ENCODE results near the gene ZDHHC14.

Gene ZDHHC14

GRCh38 chr6:157527471-157527907, 146.5 kb downstream of the ZDHHC14 start:
- no peak overlapping the region for H2AFZ ChIP-seq (ENCODE audit: low read length, unreplicated experiment)
- no peaks in the 10 kb centered on the region for H3K79me2 ChIP-seq (ENCODE audit: control insufficient read depth, insufficient read depth, low read length, unreplicated experiment)
- no peaks in the 10 kb centered on the region for H3K36me3 ChIP-seq (ENCODE audit: insufficient read depth, low read length)
- no peaks in the 10 kb centered on the region for H3K27me3 ChIP-seq (ENCODE audit: insufficient read depth, low read length)
- peaks cover 21% of the 10 kb centered on the region for H3K4me1 ChIP-seq (ENCODE audit: control insufficient read depth, insufficient read depth, low read length, unreplicated experiment)
- no peak overlapping the region for H3K4me3 ChIP-seq (ENCODE audit: low read depth, low read length)
- no peak overlapping the region for H3K27ac ChIP-seq (ENCODE audit: low read depth, low read length)

GRCh38 chr6:157528931-157529653, 148.1 kb downstream of the ZDHHC14 start:
- H3K79me2 ChIP-seq (ENCODE audit: control insufficient read depth, insufficient read depth, low read length, unreplicated experiment), result no peaks in the 10 kb centered on the region
- peaks cover 21% of the 10 kb centered on the region for H3K4me1 ChIP-seq (ENCODE audit: control insufficient read depth, insufficient read depth, low read length, unreplicated experiment)
- H3K36me3 ChIP-seq (ENCODE audit: insufficient read depth, low read length), result no peaks in the 10 kb centered on the region
- no peaks in the 10 kb centered on the region for H3K27me3 ChIP-seq (ENCODE audit: insufficient read depth, low read length)
- no peak overlapping the region for H2AFZ ChIP-seq (ENCODE audit: low read length, unreplicated experiment)
- no peak overlapping the region for H3K4me3 ChIP-seq (ENCODE audit: low read depth, low read length)
- no peak overlapping the region for H3K27ac ChIP-seq (ENCODE audit: low read depth, low read length)

- Histone ChIP-seq H2AFZ (ENCODE audit: low read length, unreplicated experiment) (no peak overlapping the region), H3K4me1 (ENCODE audit: control insufficient read depth, insufficient read depth, low read length, unreplicated experiment) (peaks cover 22% of the 10 kb centered on the region), H3K27ac (ENCODE audit: low read depth, low read length) (no peak overlapping the region), H3K27me3 (ENCODE audit: insufficient read depth, low read length) (no peaks in the 10 kb centered on the region), H3K4me3 (ENCODE audit: low read depth, low read length) (no peak overlapping the region), H3K36me3 (ENCODE audit: insufficient read depth, low read length) (no peaks in the 10 kb centered on the region), H3K79me2 (ENCODE audit: control insufficient read depth, insufficient read depth, low read length, unreplicated experiment) (no peaks in the 10 kb centered on the region)
Observed at GRCh38 chr6:157529654-157530039, 148.7 kb downstream of the ZDHHC14 start.

GRCh38 chr6:157530126-157530525, 149.1 kb downstream of the ZDHHC14 start:
- H3K4me3 ChIP-seq (ENCODE audit: low read depth, low read length), result no peak overlapping the region
- no peaks in the 10 kb centered on the region for H3K27me3 ChIP-seq (ENCODE audit: insufficient read depth, low read length)
- no peak overlapping the region for H3K27ac ChIP-seq (ENCODE audit: low read depth, low read length)
- H3K79me2 ChIP-seq (ENCODE audit: control insufficient read depth, insufficient read depth, low read length, unreplicated experiment), result no peaks in the 10 kb centered on the region
- peaks cover 26% of the 10 kb centered on the region for H3K4me1 ChIP-seq (ENCODE audit: control insufficient read depth, insufficient read depth, low read length, unreplicated experiment)
- no peaks in the 10 kb centered on the region for H3K36me3 ChIP-seq (ENCODE audit: insufficient read depth, low read length)
- H2AFZ ChIP-seq (ENCODE audit: low read length, unreplicated experiment), result no peak overlapping the region

GRCh38 chr6:157530724-157531168, 149.8 kb downstream of the ZDHHC14 start:
- Histone ChIP-seq H3K27ac (ENCODE audit: low read depth, low read length) (no peak overlapping the region), H3K4me3 (ENCODE audit: low read depth, low read length) (no peak overlapping the region), H2AFZ (ENCODE audit: low read length, unreplicated experiment) (no peak overlapping the region), H3K4me1 (ENCODE audit: control insufficient read depth, insufficient read depth, low read length, unreplicated experiment) (peaks cover 33% of the 10 kb centered on the region), H3K79me2 (ENCODE audit: control insufficient read depth, insufficient read depth, low read length, unreplicated experiment) (no peaks in the 10 kb centered on the region), H3K27me3 (ENCODE audit: insufficient read depth, low read length) (no peaks in the 10 kb centered on the region), H3K36me3 (ENCODE audit: insufficient read depth, low read length) (no peaks in the 10 kb centered on the region)

GRCh38 chr6:157531169-157531985, 150.4 kb downstream of the ZDHHC14 start:
- Histone ChIP-seq H3K27ac (ENCODE audit: low read depth, low read length) (no peak overlapping the region), H3K4me3 (ENCODE audit: low read depth, low read length) (no peak overlapping the region), H3K27me3 (ENCODE audit: insufficient read depth, low read length) (no peaks in the 10 kb centered on the region), H3K36me3 (ENCODE audit: insufficient read depth, low read length) (no peaks in the 10 kb centered on the region), H2AFZ (ENCODE audit: low read length, unreplicated experiment) (no peak overlapping the region), H3K79me2 (ENCODE audit: control insufficient read depth, insufficient read depth, low read length, unreplicated experiment) (no peaks in the 10 kb centered on the region), H3K4me1 (ENCODE audit: control insufficient read depth, insufficient read depth, low read length, unreplicated experiment) (peaks cover 38% of the 10 kb centered on the region)

GRCh38 chr6:157531986-157532365, 151.0 kb downstream of the ZDHHC14 start:
- H3K79me2 ChIP-seq (ENCODE audit: control insufficient read depth, insufficient read depth, low read length, unreplicated experiment), result no peaks in the 10 kb centered on the region
- H3K36me3 ChIP-seq (ENCODE audit: insufficient read depth, low read length), result no peaks in the 10 kb centered on the region
- no peaks in the 10 kb centered on the region for H3K27me3 ChIP-seq (ENCODE audit: insufficient read depth, low read length)
- peaks cover 40% of the 10 kb centered on the region for H3K4me1 ChIP-seq (ENCODE audit: control insufficient read depth, insufficient read depth, low read length, unreplicated experiment)
- H2AFZ ChIP-seq (ENCODE audit: low read length, unreplicated experiment), result no peak overlapping the region
- no peak overlapping the region for H3K4me3 ChIP-seq (ENCODE audit: low read depth, low read length)
- H3K27ac ChIP-seq (ENCODE audit: low read depth, low read length), result no peak overlapping the region

GRCh38 chr6:157533048-157533871, 152.3 kb downstream of the ZDHHC14 start:
- Histone ChIP-seq H3K79me2 (ENCODE audit: control insufficient read depth, insufficient read depth, low read length, unreplicated experiment) (no peaks in the 10 kb centered on the region), H3K27ac (ENCODE audit: low read depth, low read length) (no peak overlapping the region), H3K36me3 (ENCODE audit: insufficient read depth, low read length) (no peaks in the 10 kb centered on the region), H3K27me3 (ENCODE audit: insufficient read depth, low read length) (no peaks in the 10 kb centered on the region), H3K4me3 (ENCODE audit: low read depth, low read length) (no peak overlapping the region), H3K4me1 (ENCODE audit: control insufficient read depth, insufficient read depth, low read length, unreplicated experiment) (peaks cover 33% of the 10 kb centered on the region), H2AFZ (ENCODE audit: low read length, unreplicated experiment) (no peak overlapping the region)

GRCh38 chr6:157534134-157534871, 153.3 kb downstream of the ZDHHC14 start:
- H3K4me1 ChIP-seq (ENCODE audit: control insufficient read depth, insufficient read depth, low read length, unreplicated experiment), result peaks cover 28% of the 10 kb centered on the region

GRCh38 chr6:157534977-157535339, 154.0 kb downstream of the ZDHHC14 start:
- no peaks in the 10 kb centered on the region for H3K79me2 ChIP-seq (ENCODE audit: control insufficient read depth, insufficient read depth, low read length, unreplicated experiment)
- H3K4me1 ChIP-seq (ENCODE audit: control insufficient read depth, insufficient read depth, low read length, unreplicated experiment), result peaks cover 22% of the 10 kb centered on the region
- H3K4me3 ChIP-seq (ENCODE audit: low read depth, low read length), result peak overlapping the region; percentile 50; the same call in 1 of the 2 replicates
- no peak overlapping the region for H2AFZ ChIP-seq (ENCODE audit: low read length, unreplicated experiment)
- H3K27me3 ChIP-seq (ENCODE audit: insufficient read depth, low read length), result no peaks in the 10 kb centered on the region
- H3K36me3 ChIP-seq (ENCODE audit: insufficient read depth, low read length), result no peaks in the 10 kb centered on the region
- peak overlapping the region; percentile 84 for H3K27ac ChIP-seq (ENCODE audit: low read depth, low read length)

More at GRCh38 chr6:157534134-157534871, 153.3 kb downstream of the ZDHHC14 start:
- no peak overlapping the region for H3K27ac ChIP-seq (ENCODE audit: low read depth, low read length)
- no peak overlapping the region for H3K4me3 ChIP-seq (ENCODE audit: low read depth, low read length)
- no peak overlapping the region for H2AFZ ChIP-seq (ENCODE audit: low read length, unreplicated experiment)
- H3K79me2 ChIP-seq (ENCODE audit: control insufficient read depth, insufficient read depth, low read length, unreplicated experiment), result no peaks in the 10 kb centered on the region
- no peaks in the 10 kb centered on the region for H3K36me3 ChIP-seq (ENCODE audit: insufficient read depth, low read length)
- H3K27me3 ChIP-seq (ENCODE audit: insufficient read depth, low read length), result no peaks in the 10 kb centered on the region

Measured in ACC112 (cell line).